Measurements from ENCODE around the gene NR3C2.

DNA sequence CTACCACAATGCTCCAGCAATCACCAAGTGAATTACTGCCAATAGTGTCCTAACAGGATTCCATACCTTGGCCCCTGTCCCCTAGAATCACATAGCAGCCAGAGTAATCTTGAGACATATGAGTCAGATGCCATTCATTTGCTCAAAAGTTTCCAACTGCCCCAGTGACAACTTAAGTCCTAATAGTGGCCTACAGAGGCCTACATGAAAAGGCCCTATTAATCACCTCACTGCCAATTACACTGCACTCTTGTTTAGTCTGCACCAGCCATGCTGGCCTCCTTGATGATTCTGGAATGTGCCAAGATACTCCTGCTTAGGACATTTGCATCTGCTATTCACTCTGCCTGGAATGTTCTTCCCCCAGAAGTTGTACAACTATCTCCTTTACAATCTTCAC lies 130.7 kb downstream of the NR3C2 start:
- TF ChIP-seq POLR2AphosphoS5 (IDR thresholded peaks at IDR 0.05; ENCODE audit: low read depth, low read length) (no peak), RCOR1 (IDR thresholded peaks at IDR 0.05; ENCODE audit: low read length) (no peak), CTCF (IDR thresholded peaks at IDR 0.05) (no peak), REST (IDR thresholded peaks at IDR 0.05; ENCODE audit: low read depth, low read length) (no peak), GATA2 (CRISPR knock-in tag; IDR thresholded peaks at IDR 0.05) (no peak), MXI1 (IDR thresholded peaks at IDR 0.05; ENCODE audit: low read depth, low read length) (no peak), CHD2 (IDR thresholded peaks at IDR 0.05; ENCODE audit: low read length, partially characterized antibody) (no peak), MAX (IDR thresholded peaks at IDR 0.05; ENCODE audit: low read depth) (no peak), TAF1 (IDR thresholded peaks at IDR 0.05; ENCODE audit: borderline replicate concordance, low read depth, low read length) (no peak), RFX5 (IDR thresholded peaks at IDR 0.05; ENCODE audit: low read length) (no peak), YY1 (IDR thresholded peaks at IDR 0.05; ENCODE audit: low read depth) (no peak), JUND (IDR thresholded peaks at IDR 0.05) (no peak)
- TF ChIP-seq, protein P1, sequence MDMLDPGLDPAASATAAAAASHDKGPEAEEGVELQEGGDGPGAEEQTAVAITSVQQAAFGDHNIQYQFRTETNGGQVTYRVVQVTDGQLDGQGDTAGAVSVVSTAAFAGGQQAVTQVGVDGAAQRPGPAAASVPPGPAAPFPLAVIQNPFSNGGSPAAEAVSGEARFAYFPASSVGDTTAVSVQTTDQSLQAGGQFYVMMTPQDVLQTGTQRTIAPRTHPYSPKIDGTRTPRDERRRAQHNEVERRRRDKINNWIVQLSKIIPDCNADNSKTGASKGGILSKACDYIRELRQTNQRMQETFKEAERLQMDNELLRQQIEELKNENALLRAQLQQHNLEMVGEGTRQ (IDR thresholded peaks at IDR 0.05; ENCODE audit: borderline replicate concordance, low read depth, low read length) = no peak
- TF ChIP-seq, protein P2, sequence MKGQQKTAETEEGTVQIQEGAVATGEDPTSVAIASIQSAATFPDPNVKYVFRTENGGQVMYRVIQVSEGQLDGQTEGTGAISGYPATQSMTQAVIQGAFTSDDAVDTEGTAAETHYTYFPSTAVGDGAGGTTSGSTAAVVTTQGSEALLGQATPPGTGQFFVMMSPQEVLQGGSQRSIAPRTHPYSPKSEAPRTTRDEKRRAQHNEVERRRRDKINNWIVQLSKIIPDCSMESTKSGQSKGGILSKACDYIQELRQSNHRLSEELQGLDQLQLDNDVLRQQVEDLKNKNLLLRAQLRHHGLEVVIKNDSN (IDR thresholded peaks at IDR 0.05; ENCODE audit: borderline replicate concordance, low read depth) = no peak

Measured in SK-N-SH (cell line).